IMR-90 (cell line): ENCODE measurements around the gene SGCA. TPM values are rescaled to one million over a fixed set of nuclear protein-coding genes. Genes with fewer than 3 reads are reported as not detected.

ENCODE experiments used
- ATAC-seq: fragments of 200-7000 bp; cut with Tn5 transposase; 2 replicates; pipeline ENCODE4 v1.9.1; 2020; ENCODE audit warnings: low read depth, mild to moderate bottlenecking, moderate library complexity
- BruUV-seq: library from RNA; stranded (reverse); fragments of 400-500 nt; replicated peaks from 2 replicates; lab custom pipeline; 2021; lab: Mats Ljungman, UMichigan
- CTCF ChIA-PET: fragments of 300-600 bp; formaldehyde crosslinking; extraction: SDS; loops from one replicate; lab custom pipeline; 2021; ENCODE audit warnings: antibody characterized with exemption; lab: Yijun Ruan, JAX
- POLR2A ChIA-PET: fragments of 300-600 bp; sonication (Branson Sonifier 250); formaldehyde crosslinking; loops from one replicate; lab custom pipeline; 2022; ENCODE audit warnings: antibody characterized with exemption; ENCODE audit not compliant: unreplicated experiment; lab: Charles Lee
- DNase-seq: peaks from one replicate; pipeline ENCODE4 v3.0.0; 2013
- H2AFZ ChIP-seq: replicated peaks from 2 replicates; pipeline ENCODE3; 2013; ENCODE audit warnings: low read length, mild to moderate bottlenecking; ENCODE audit not compliant: poor library complexity
- H2AK5ac ChIP-seq: 2 replicates; pipeline ENCODE4 v1.6.1; 2013; ENCODE audit warnings: low read depth, low read length, inconsistent platforms
- H2AK9ac ChIP-seq: replicated peaks from 2 replicates; pipeline ENCODE3; 2013; ENCODE audit warnings: mild to moderate bottlenecking, low read depth, low read length, moderate library complexity; ENCODE audit not compliant: poor library complexity
- H2BK120ac ChIP-seq: 2 replicates; pipeline ENCODE4 v1.6.1; 2013; ENCODE audit warnings: low read depth, low read length, inconsistent platforms
- H2BK15ac ChIP-seq: 3 replicates; pipeline ENCODE4 v1.6.1; 2013; ENCODE audit warnings: low read depth, low read length, inconsistent platforms
- H2BK20ac ChIP-seq: 2 replicates; pipeline ENCODE4 v1.6.1; 2013; ENCODE audit warnings: low read depth, mild to moderate bottlenecking, inconsistent platforms, low read length, moderate library complexity
- H2BK5ac ChIP-seq: 2 replicates; pipeline ENCODE4 v1.6.1; 2013; ENCODE audit warnings: mild to moderate bottlenecking, low read depth, low read length, inconsistent platforms; ENCODE audit not compliant: poor library complexity, severe bottlenecking
- H3K14ac ChIP-seq: replicated peaks from 2 replicates; pipeline ENCODE4 v1.6.1; 2013; ENCODE audit warnings: low read depth, low read length, inconsistent platforms
- H3K18ac ChIP-seq: 2 replicates; pipeline ENCODE4 v1.6.1; 2013; ENCODE audit warnings: low read depth, low read length, control low read depth
- H3K23ac ChIP-seq: 2 replicates; pipeline ENCODE4 v1.6.1; 2013; ENCODE audit warnings: low read depth, low read length, inconsistent platforms
- H3K27ac ChIP-seq: 2 replicates; pipeline ENCODE4 v1.5.1; 2013; ENCODE audit warnings: mild to moderate bottlenecking, control low read depth, low read length; ENCODE audit not compliant: insufficient read depth
- H3K27me3 ChIP-seq: 2 replicates; pipeline ENCODE4 v1.6.1; 2013; ENCODE audit warnings: low read length; ENCODE audit not compliant: control insufficient read depth, insufficient read depth
- H3K36me3 ChIP-seq: 2 replicates; pipeline ENCODE4 v1.6.1; 2013; ENCODE audit warnings: low read length, mixed read lengths; ENCODE audit not compliant: control insufficient read depth, insufficient read depth
- H3K4ac ChIP-seq: 2 replicates; pipeline ENCODE4 v1.6.1; 2013; ENCODE audit warnings: low read depth, low read length, inconsistent platforms
- H3K4me1 ChIP-seq: 2 replicates; pipeline ENCODE4 v1.6.1; 2013; ENCODE audit warnings: low read length, mixed read lengths; ENCODE audit not compliant: control insufficient read depth, insufficient read depth
- H3K4me2 ChIP-seq: 2 replicates; pipeline ENCODE4 v1.6.1; 2013; ENCODE audit warnings: low read depth, mild to moderate bottlenecking, control low read depth, low read length, moderate library complexity
- H3K4me3 ChIP-seq: 2 replicates; pipeline ENCODE4 v1.5.1; 2013; ENCODE audit warnings: low read depth, mild to moderate bottlenecking, control low read depth, low read length, moderate library complexity; ENCODE audit not compliant: insufficient read depth
- H3K56ac ChIP-seq: 2 replicates; pipeline ENCODE4 v1.6.1; 2013; ENCODE audit warnings: low read length, inconsistent platforms; ENCODE audit not compliant: insufficient read depth; ENCODE audit errors: extremely low read depth
- H3K79me1 ChIP-seq, 2 experiments: 2 replicates each; pipeline ENCODE4 v1.6.1; 2013; ENCODE audit warnings: low read length in 2 of 2, inconsistent platforms in 1 of 2, low read depth in 1 of 2
- H3K9ac ChIP-seq: 2 replicates; pipeline ENCODE4 v1.6.1; 2013; ENCODE audit warnings: low read depth, low read length, control low read depth
- H3K9me1 ChIP-seq: 2 replicates; pipeline ENCODE4 v1.6.1; 2013; ENCODE audit warnings: low read length, inconsistent platforms; ENCODE audit not compliant: insufficient read depth
- H3K9me3 ChIP-seq: 2 replicates; pipeline ENCODE4 v1.6.1; 2013; ENCODE audit warnings: low read length; ENCODE audit not compliant: control insufficient read depth, insufficient read depth
- H4K20me1 ChIP-seq: 2 replicates; pipeline ENCODE4 v1.6.1; 2013; ENCODE audit warnings: low read length, inconsistent platforms; ENCODE audit not compliant: insufficient read depth
- H4K5ac ChIP-seq: 2 replicates; pipeline ENCODE4 v1.6.1; 2013; ENCODE audit warnings: mild to moderate bottlenecking, low read depth, low read length, control low read depth
- H4K8ac ChIP-seq, 2 experiments: 2 replicates each; pipeline ENCODE4 v1.6.1; 2013; ENCODE audit warnings: low read depth in 2 of 2, low read length in 2 of 2, control low read depth in 1 of 2, inconsistent platforms in 1 of 2
- H4K91ac ChIP-seq: 2 replicates; pipeline ENCODE4 v1.6.1; 2013; ENCODE audit warnings: low read depth, low read length, inconsistent platforms; ENCODE audit not compliant: insufficient read depth
- BHLHE40 ChIP-seq: fragments of 150-350 bp; IDR thresholded peaks from 2 replicates; pipeline ENCODE4 v1.6.1; 2016; ENCODE audit warnings: mild to moderate bottlenecking, low read depth, low read length
- FOS ChIP-seq: fragments of 150-350 bp; IDR thresholded peaks from 2 replicates; pipeline ENCODE4 v1.6.1; 2016; ENCODE audit warnings: low read depth, low read length
- MAFK ChIP-seq: IDR thresholded peaks from 2 replicates; pipeline ENCODE4 v1.6.1; 2012; ENCODE audit warnings: low read depth, low read length, improper control_type of control experiment
- MAZ ChIP-seq: IDR thresholded peaks from 2 replicates; pipeline ENCODE4 v1.6.1; 2012; ENCODE audit warnings: low read depth, mild to moderate bottlenecking, low read length, improper control_type of control experiment, moderate library complexity, borderline replicate concordance
- POLR2A ChIP-seq: IDR thresholded peaks from 2 replicates; pipeline ENCODE4 v1.6.1; 2012; ENCODE audit warnings: mild to moderate bottlenecking, low read depth, low read length
- RAD21 ChIP-seq: IDR thresholded peaks from 2 replicates; pipeline ENCODE4 v1.6.1; 2012; ENCODE audit warnings: low read length, improper control_type of control experiment
- RFX5 ChIP-seq: IDR thresholded peaks from 2 replicates; pipeline ENCODE4 v1.8.0; 2012; ENCODE audit warnings: low read depth, mild to moderate bottlenecking, low read length, moderate library complexity
- WGBS, 2 experiments: methylation state at CpG; one replicate each; pipeline versions ENCODE4 v1.1.5 to v1.1.7; 2013; ENCODE audit warnings: missing lambda C conversion rate in 2 of 2; ENCODE audit not compliant: insufficient read length in 1 of 2; ENCODE audit errors: extremely low coverage in 2 of 2; 5-methylcytosine and 5-hydroxymethylcytosine counted together
- dilution Hi-C: fragments of 300-500 bp; cut with HindIII; formaldehyde crosslinking; loops from one replicate; pipeline ENCODE4 v1.14.3; 2018; ENCODE audit warnings: low sequenced_read_pairs; ENCODE audit not compliant: unreplicated experiment
- in situ Hi-C: fragments of 300-500 bp; cut with MboI; formaldehyde crosslinking; loops from 3 replicates; pipeline ENCODE4 v1.14.3; 2019; ENCODE audit warnings: low sequenced_read_pairs, inconsistent platforms, mixed read lengths
- intact Hi-C: fragments of 100-400 bp; cut with micrococcal nuclease; formaldehyde crosslinking; loops from 2 replicates; pipeline ENCODE4 v1.10.0; 2022
- polyA plus RNA-seq, 3 experiments: library from polyadenylated mRNA; depleted of rRNA; stranded (reverse); fragments of >200 nt; gene quantifications; 2 replicates each; pipeline ENCODE4 v1.2.3, GENCODE V29; 2012; ENCODE audit warnings: low replicate concordance in 1 of 3
- total RNA-seq: library from RNA; depleted of rRNA; stranded (reverse); fragments of >200 nt; gene quantifications from 2 replicates; pipeline ENCODE4 v1.2.3, GENCODE V29; 2012

The SGCA gene
- total and polyA plus RNA-seq, 2 of the 4 experiments (the other 2 are of a cell fraction): 0.19 TPM; not detected in 1

- in situ Hi-C loops: no loop called here
- peak overlapping the region; percentile 98 for H4K91ac ChIP-seq
- peaks cover 21 to 81% of the 10 kb centered on the region in 2 experiments for H3K79me1 ChIP-seq
- H3K36me3 ChIP-seq: no peaks in the 10 kb centered on the region
- dilution Hi-C loops: no loop called here
- H3K9me3 ChIP-seq: no peaks in the 10 kb centered on the region
- no peak for DNase-seq
- peaks cover 44% of the 10 kb centered on the region for H3K9me1 ChIP-seq
- H4K8ac ChIP-seq: peak overlapping the region; percentile 93
- peak overlapping the region; percentile 95 for H3K27ac ChIP-seq
- ChIA-PET CTCF (interaction anchor here (0.7 to 1.5 kb wide), 3 partner anchors 9 to 78 kb away, joined by 3 to 5 read pairs (median 4); no protein-coding TSS in a partner anchor), POLR2A (interaction anchor here (0.9 to 5.7 kb wide), 9 partner anchors 8 to 56 kb away, joined by 3 to 159 read pairs (median 9); partner anchors contain the start of gene COL1A1)
- H2BK5ac ChIP-seq: peak overlapping the region; percentile 99
- H2BK15ac ChIP-seq: peak overlapping the region; percentile 99
- peak overlapping the region; percentile 73 for H3K4me2 ChIP-seq
- H3K23ac ChIP-seq: peak overlapping the region; percentile 100
- peak overlapping the region; percentile 98 for H2BK20ac ChIP-seq
- H2AK5ac ChIP-seq: peak overlapping the region; percentile 100
- peak overlapping the region; percentile 100 for H3K4ac ChIP-seq
- H4K20me1 ChIP-seq: no peaks in the 10 kb centered on the region
- intact Hi-C loops: no loop called here
- no peak for ATAC-seq
- peak overlapping the region; percentile 99 for H2BK120ac ChIP-seq
- peak overlapping the region; percentile 100 for H2AK9ac ChIP-seq
- H3K4me1 ChIP-seq: peaks cover 57% of the 10 kb centered on the region
- H3K27me3 ChIP-seq: no peaks in the 10 kb centered on the region
- peak overlapping the region; percentile 58 for H2AFZ ChIP-seq
- peak overlapping the region; percentile 94 for H3K18ac ChIP-seq
- H4K5ac ChIP-seq: peak overlapping the region; percentile 93
- no TSS peak for BruUV-seq
- peak overlapping the region; percentile 97 for H3K14ac ChIP-seq
- H3K9ac ChIP-seq: peak overlapping the region; percentile 87
- 42% methylated on average over 5 of the region's 9 CpGs; no CpG with 5 or more reads in 1 of the 2 experiments for WGBS, 2 experiments
- peak overlapping the region; percentile 98 for H3K56ac ChIP-seq
- no peak overlapping the region for H3K4me3 ChIP-seq
- no peak for TF ChIP-seq MAZ
- no peak for TF ChIP-seq MAFK
- TF ChIP-seq RFX5: no peak
- no peak for TF ChIP-seq RAD21
- peak; percentile 48; the same call in 1 of the 2 replicates for TF ChIP-seq BHLHE40
- TF ChIP-seq FOS: no peak
- no peak for TF ChIP-seq POLR2A
These were observed 45.7 kb downstream of the SGCA start for GRCh38 chr17:50211249-50212120.
